RKO (cell line): ENCODE data around the gene OR7G3.

Experiments used
- DNase-seq: peaks from one replicate; pipeline ENCODE4 v3.0.0-alpha.2; 2016; ENCODE audit warnings: low spot score

The OR7G3 gene

DNA sequence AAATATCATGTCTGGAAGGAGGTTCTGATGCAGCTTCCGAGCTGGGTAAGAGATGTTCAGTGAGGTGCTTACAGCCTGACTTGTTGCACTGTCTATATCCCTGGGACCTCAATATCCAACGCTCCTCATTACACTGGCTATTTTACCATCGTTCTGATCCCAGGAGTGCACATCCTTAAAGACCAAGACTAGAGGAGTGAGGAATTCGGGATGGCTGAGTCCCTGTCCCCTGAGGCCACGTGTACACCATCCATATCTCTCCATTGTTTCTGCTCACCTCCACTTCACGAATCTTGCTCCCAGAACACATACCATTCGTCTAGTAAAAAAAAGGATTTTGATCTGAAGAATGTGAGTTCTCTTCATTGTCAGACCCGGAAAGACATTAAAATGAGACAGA is 19.4 kb downstream of the OR7G3 start, which contains the start of gene OR7G2:
Gene OR7G2 (minus strand): TSS at position 101 of the 400 bp plus-strand sequence. CDS start 4,232 bp downstream, outside the sequence.
- DNase-seq, result no peak

DNA sequence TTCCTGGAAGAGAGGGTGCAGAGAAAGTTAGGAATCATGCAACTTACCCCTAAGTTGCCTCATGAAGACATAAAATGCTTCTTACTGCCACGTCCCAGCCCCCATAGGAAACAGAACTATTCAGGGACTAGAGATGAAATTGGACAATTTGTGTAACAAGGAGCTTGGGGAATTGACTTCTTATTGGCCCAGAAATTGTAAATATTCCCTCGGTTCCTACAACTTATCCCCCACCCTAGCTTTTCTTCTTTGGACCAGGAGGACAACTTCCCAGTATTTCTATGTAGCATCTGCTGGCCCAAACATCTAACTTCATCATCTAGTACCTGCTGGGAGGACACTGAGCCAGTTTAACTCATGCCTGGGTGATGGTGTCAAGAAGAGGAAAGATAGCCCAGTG is 40.0 kb downstream of the OR7G3 start, which contains the start of gene OR1M1:
Gene OR1M1 (plus strand): TSS at position 301 of the 400 bp plus-strand sequence. CDS start 6,184 bp downstream, outside the sequence.
- no peak for DNase-seq

DNA sequence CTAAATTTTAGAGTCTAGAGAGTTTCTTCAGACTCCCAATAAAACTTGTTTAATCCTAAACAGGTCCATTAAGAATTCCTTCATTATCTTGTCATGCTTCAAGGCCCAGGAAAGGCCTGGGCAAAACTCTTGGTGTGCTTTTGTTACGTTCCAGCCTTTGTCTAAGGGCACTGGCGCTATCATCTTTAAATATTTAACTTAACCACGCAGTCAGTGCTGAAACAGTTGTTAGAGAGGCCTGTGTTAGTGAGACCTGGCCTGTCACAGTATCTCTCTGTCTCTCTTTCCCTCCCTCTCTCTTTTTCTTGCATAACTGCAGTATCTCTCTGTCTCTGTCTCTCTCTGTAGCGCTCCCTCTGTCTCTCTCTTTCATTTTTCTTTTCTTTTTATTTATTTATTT is 48.1 kb downstream of the OR7G3 start:
- DNase-seq, result no peak

DNA sequence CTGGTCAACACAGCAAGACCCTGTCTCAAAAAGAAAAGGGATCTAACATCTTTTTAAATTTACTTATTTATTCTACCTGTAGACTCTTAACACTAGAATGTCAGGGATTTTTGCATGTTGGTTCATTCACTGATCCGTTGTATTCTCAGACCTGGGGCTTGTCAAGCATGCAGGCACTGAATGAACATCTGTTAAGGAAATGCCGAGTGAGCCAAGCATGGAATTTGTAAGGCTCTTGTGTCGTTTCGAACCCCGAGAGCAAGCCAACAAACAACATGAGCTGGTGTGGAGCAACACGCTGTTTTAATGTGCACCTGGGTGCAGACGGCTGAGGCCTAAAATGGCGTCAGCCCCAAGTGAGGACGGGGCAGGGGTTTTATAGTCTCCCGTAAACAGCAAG is 49.8 kb downstream of the OR7G3 start:
- DNase-seq, result no peak
